Endothelial cell of umbilical vein (primary cell): ENCODE results near the gene CHERP. TPM values are rescaled to one million over a fixed set of nuclear protein-coding genes. Genes with fewer than 3 reads are reported as not detected.

Experiments
- BruUV-seq: library from RNA; stranded (reverse); fragments of 400-500 nt; replicated peaks from 2 replicates; lab custom pipeline; 2021; lab: Mats Ljungman, UMichigan
- CTCF ChIA-PET: fragments of 300-600, 350-600 bp; sonication (Branson Sonifier 250); formaldehyde crosslinking; loops from one replicate; lab custom pipeline; 2021; ENCODE audit warnings: antibody characterized with exemption, inconsistent platforms; lab: Charles Lee
- POLR2A ChIA-PET: fragments of 300-600, 350-600 bp; sonication (Branson Sonifier 250); formaldehyde crosslinking; loops from one replicate; lab custom pipeline; 2021; ENCODE audit warnings: antibody characterized with exemption, inconsistent platforms; lab: Charles Lee
- DNase-seq: peaks from one replicate; pipeline ENCODE4 v3.0.0-alpha.2; 2011; ENCODE audit warnings: low read depth, low spot score
- FAIRE-seq: peaks from 2 replicates; lab custom pipeline; 2011; peaks lifted over from hg19 to GRCh38; lab: Jason Lieb, UNC
- H2AFZ ChIP-seq: 2 replicates; pipeline ENCODE4 v1.6.0; 2012; ENCODE audit warnings: low read depth, low read length, control low read depth, inconsistent platforms
- H3K27ac ChIP-seq: 2 replicates; pipeline ENCODE4 v1.5.1; 2011; ENCODE audit warnings: low read depth, mild to moderate bottlenecking, control low read depth, low read length, moderate library complexity; ENCODE audit not compliant: insufficient read depth
- H3K27me3 ChIP-seq, 2 experiments: 2 replicates each; pipeline versions ENCODE4 v1.6.0 to v1.6.1; 2011; ENCODE audit warnings: low read length in 2 of 2, mixed read lengths in 1 of 2; ENCODE audit not compliant: control insufficient read depth in 2 of 2, insufficient read depth in 2 of 2
- H3K36me3 ChIP-seq, 2 experiments: 2 replicates in 1 of 2; 3 replicates in 1 of 2; pipeline ENCODE4 v1.5.1; 2011; ENCODE audit warnings: low read length in 2 of 2, mild to moderate bottlenecking in 1 of 2, moderate library complexity in 1 of 2; ENCODE audit not compliant: control insufficient read depth in 2 of 2, insufficient read depth in 2 of 2; ENCODE audit errors: extremely low read depth in 1 of 2
- H3K4me1 ChIP-seq: 3 replicates; pipeline ENCODE4 v1.5.1; 2011; ENCODE audit warnings: mild to moderate bottlenecking, low read length; ENCODE audit not compliant: control insufficient read depth, insufficient read depth; ENCODE audit errors: extremely low read depth
- H3K4me2 ChIP-seq: 2 replicates; pipeline ENCODE4 v1.6.1; 2011; ENCODE audit warnings: low read length, control low read depth, mixed read lengths; ENCODE audit not compliant: insufficient read depth
- H3K4me3 ChIP-seq, 3 experiments: fragments of 200-600 bp in 1 of 3; sonication (generic), shearing (Covaris generic) in 1 of 3; replicated peaks in 1 of 3; 2 replicates each; pipeline ENCODE4 v1.5.1; 2011 to 2016; ENCODE audit warnings: control low read depth in 3 of 3, low read length in 3 of 3, mild to moderate bottlenecking in 2 of 3, inconsistent platforms in 1 of 3, low read depth in 1 of 3, moderate library complexity in 1 of 3; ENCODE audit not compliant: insufficient read depth in 1 of 3
- H3K79me2 ChIP-seq: 2 replicates; pipeline ENCODE4 v1.6.0; 2012; ENCODE audit warnings: low read length, inconsistent platforms; ENCODE audit not compliant: control insufficient read depth, insufficient read depth
- H3K9ac ChIP-seq: replicated peaks from 2 replicates; pipeline ENCODE3; 2011; ENCODE audit warnings: low read length, control low read depth; ENCODE audit not compliant: insufficient read depth; ENCODE audit errors: extremely low read depth
- H3K9me1 ChIP-seq: replicated peaks from 3 replicates; pipeline ENCODE4 v1.6.0; 2011; ENCODE audit warnings: mild to moderate bottlenecking, low read length; ENCODE audit not compliant: control insufficient read depth, insufficient read depth; ENCODE audit errors: extremely low read depth
- H3K9me3 ChIP-seq: replicated peaks from 2 replicates; pipeline ENCODE4 v1.5.1; 2012; ENCODE audit warnings: low read length, inconsistent platforms; ENCODE audit not compliant: control insufficient read depth, insufficient read depth
- H4K20me1 ChIP-seq: replicated peaks from 2 replicates; pipeline ENCODE3; 2011; ENCODE audit warnings: mild to moderate bottlenecking, low read length; ENCODE audit not compliant: control insufficient read depth, insufficient read depth; ENCODE audit errors: extremely low read depth
- EZH2 ChIP-seq: IDR thresholded peaks from 2 replicates; pipeline ENCODE4 v1.6.1; 2012; ENCODE audit warnings: borderline replicate concordance, low read depth, mild to moderate bottlenecking, moderate library complexity, low read length, inconsistent platforms; ENCODE audit not compliant: severe bottlenecking
- FOS ChIP-seq: IDR thresholded peaks from 2 replicates; pipeline ENCODE4 v1.6.1; 2011; ENCODE audit warnings: mild to moderate bottlenecking, low read length, moderate library complexity, borderline replicate concordance; ENCODE audit not compliant: insufficient read depth
- GATA2 ChIP-seq: IDR thresholded peaks from 2 replicates; pipeline ENCODE4 v1.7.0; 2011; ENCODE audit warnings: low read depth, mild to moderate bottlenecking, moderate library complexity, mixed read lengths, low read length; ENCODE audit not compliant: insufficient read length, insufficient read depth
- JUN ChIP-seq: IDR thresholded peaks from 2 replicates; pipeline ENCODE4 v1.6.1; 2011; ENCODE audit warnings: borderline replicate concordance, low read depth; ENCODE audit not compliant: insufficient read length, insufficient read depth
- MYC ChIP-seq: IDR thresholded peaks from one replicate; pipeline ENCODE4 v1.6.1; 2011; ENCODE audit warnings: mild to moderate bottlenecking, low read depth, low read length
- POLR2A ChIP-seq: IDR thresholded peaks from 2 replicates; pipeline ENCODE4 v1.6.1; 2012; ENCODE audit warnings: low read depth, mild to moderate bottlenecking, control low read depth, low read length
- POLR2AphosphoS5 ChIP-seq: IDR thresholded peaks from 2 replicates; pipeline ENCODE4 v1.6.1; 2012; ENCODE audit warnings: low read depth, mild to moderate bottlenecking, control low read depth, low read length, moderate library complexity; ENCODE audit not compliant: insufficient read depth
- dilution Hi-C: fragments of 300-500 bp; cut with MboI; formaldehyde crosslinking; loops from one replicate; pipeline ENCODE4 v1.15.0; 2019; ENCODE audit warnings: low sequenced_read_pairs; ENCODE audit not compliant: extremely low pct_ligation_motif_present
- intact Hi-C: fragments of 100-400 bp; cut with micrococcal nuclease; formaldehyde crosslinking; loops from one replicate; pipeline ENCODE4 v1.10.0; 2022
- polyA plus RNA-seq, 4 experiments: library from polyadenylated mRNA; depleted of rRNA in 3 of 4; stranded (reverse) in 3 of 4; unstranded in 1 of 4; fragments of >200 nt; gene quantifications; 2 replicates each; pipeline versions ENCODE4 v1.2.1 to v1.2.3, GENCODE V29; 2011 to 2012; ENCODE audit warnings: missing spikeins in 1 of 4
- total RNA-seq: library from RNA; stranded (reverse); gene quantifications from 2 replicates; pipeline ENCODE4 v1.2.3, GENCODE V29; 2021
- TF ChIP-seq, protein P1 (sequence below), 2 donors: IDR thresholded peaks; 1 replicate in 1 of 2; 2 replicates in 1 of 2; pipeline ENCODE4 v1.5.1; 2011; ENCODE audit warnings: low read length in 2 of 2, mild to moderate bottlenecking in 2 of 2, moderate library complexity in 2 of 2, control low read depth in 1 of 2, inconsistent platforms in 1 of 2, low read depth in 1 of 2; ENCODE audit not compliant: insufficient read depth in 1 of 2; ENCODE audit errors: extremely low read depth in 1 of 2
- TF ChIP-seq, protein P2 (sequence below): IDR thresholded peaks from 2 replicates; pipeline ENCODE4 v1.6.1; 2011; ENCODE audit not compliant: insufficient read depth, insufficient read length

Gene CHERP
- total and polyA plus RNA-seq, 2 donors (not counting 3 experiments of a cell fraction or from before 2014, with no cell fraction given) = 8.9 to 53.9 TPM

DNA sequence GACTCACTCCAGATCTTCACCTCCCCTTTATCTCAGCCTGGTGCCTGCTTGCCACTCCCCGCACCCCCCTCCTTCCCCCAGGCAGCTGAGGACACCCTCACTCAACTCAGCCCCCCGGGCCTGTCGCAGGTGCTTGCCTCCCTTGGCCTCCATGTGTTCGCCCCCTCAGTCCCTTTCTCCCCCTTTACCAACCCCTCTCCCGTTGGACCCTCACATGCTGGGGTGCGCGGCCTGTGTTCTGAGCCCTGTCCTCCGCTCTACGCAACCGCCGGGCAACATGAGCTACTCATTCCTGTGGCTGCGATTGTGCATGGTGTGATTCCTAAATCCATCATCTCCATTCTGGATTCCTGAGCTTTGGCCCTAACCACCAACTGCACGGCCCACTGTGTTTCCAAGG is 5.1 kb downstream of the CHERP start:
- no peak overlapping the region for H3K4me2 ChIP-seq
- no peak overlapping the region for H3K27ac ChIP-seq
- no peak for FAIRE-seq
- no peaks in the 10 kb centered on the region for H3K27me3 ChIP-seq
- H4K20me1 ChIP-seq = no peaks in the 10 kb centered on the region
- CTCF ChIA-PET = no interaction called here
- no peak for DNase-seq
- intact Hi-C loops (no loop called here), dilution Hi-C loops (no loop called here)
- no peak overlapping the region for H3K9ac ChIP-seq
- no peaks in the 10 kb centered on the region for H3K9me1 ChIP-seq
- H3K4me3 ChIP-seq = no peak overlapping the region
- peaks cover 7% of the 10 kb centered on the region for H3K4me1 ChIP-seq
- no peak overlapping the region for H2AFZ ChIP-seq
- no peaks in the 10 kb centered on the region for H3K9me3 ChIP-seq
- peaks cover 19 to 46% of the 10 kb centered on the region in 2 experiments for H3K36me3 ChIP-seq
- no TSS peak for BruUV-seq
- TF ChIP-seq, protein P1, sequence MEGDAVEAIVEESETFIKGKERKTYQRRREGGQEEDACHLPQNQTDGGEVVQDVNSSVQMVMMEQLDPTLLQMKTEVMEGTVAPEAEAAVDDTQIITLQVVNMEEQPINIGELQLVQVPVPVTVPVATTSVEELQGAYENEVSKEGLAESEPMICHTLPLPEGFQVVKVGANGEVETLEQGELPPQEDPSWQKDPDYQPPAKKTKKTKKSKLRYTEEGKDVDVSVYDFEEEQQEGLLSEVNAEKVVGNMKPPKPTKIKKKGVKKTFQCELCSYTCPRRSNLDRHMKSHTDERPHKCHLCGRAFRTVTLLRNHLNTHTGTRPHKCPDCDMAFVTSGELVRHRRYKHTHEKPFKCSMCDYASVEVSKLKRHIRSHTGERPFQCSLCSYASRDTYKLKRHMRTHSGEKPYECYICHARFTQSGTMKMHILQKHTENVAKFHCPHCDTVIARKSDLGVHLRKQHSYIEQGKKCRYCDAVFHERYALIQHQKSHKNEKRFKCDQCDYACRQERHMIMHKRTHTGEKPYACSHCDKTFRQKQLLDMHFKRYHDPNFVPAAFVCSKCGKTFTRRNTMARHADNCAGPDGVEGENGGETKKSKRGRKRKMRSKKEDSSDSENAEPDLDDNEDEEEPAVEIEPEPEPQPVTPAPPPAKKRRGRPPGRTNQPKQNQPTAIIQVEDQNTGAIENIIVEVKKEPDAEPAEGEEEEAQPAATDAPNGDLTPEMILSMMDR (IDR thresholded peaks at IDR 0.05; ENCODE audit: extremely low read depth in 1 of 2, insufficient read depth in 1 of 2, low read depth in 1 of 2, low read length in 2 of 2) = no peak
- TF ChIP-seq MYC = no peak
- TF ChIP-seq GATA2 = no peak
- TF ChIP-seq JUN = no peak
- TF ChIP-seq EZH2 = no peak
- no peak for TF ChIP-seq FOS
- TF ChIP-seq, protein P2, sequence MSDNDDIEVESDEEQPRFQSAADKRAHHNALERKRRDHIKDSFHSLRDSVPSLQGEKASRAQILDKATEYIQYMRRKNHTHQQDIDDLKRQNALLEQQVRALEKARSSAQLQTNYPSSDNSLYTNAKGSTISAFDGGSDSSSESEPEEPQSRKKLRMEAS = no peak
- TF ChIP-seq POLR2AphosphoS5 = no peak
- no peak for TF ChIP-seq POLR2A
- H3K79me2 ChIP-seq = peaks cover 62% of the 10 kb centered on the region
- POLR2A ChIA-PET = no interaction called here
